ENCODE results near the gene LMAN1. TPM values are rescaled to one million over a fixed set of nuclear protein-coding genes. Genes with fewer than 3 reads are reported as not detected.

Gene LMAN1, protein sequence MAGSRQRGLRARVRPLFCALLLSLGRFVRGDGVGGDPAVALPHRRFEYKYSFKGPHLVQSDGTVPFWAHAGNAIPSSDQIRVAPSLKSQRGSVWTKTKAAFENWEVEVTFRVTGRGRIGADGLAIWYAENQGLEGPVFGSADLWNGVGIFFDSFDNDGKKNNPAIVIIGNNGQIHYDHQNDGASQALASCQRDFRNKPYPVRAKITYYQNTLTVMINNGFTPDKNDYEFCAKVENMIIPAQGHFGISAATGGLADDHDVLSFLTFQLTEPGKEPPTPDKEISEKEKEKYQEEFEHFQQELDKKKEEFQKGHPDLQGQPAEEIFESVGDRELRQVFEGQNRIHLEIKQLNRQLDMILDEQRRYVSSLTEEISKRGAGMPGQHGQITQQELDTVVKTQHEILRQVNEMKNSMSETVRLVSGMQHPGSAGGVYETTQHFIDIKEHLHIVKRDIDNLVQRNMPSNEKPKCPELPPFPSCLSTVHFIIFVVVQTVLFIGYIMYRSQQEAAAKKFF
- total RNA-seq = 78.2 and 92.0 TPM in 2 replicates

DNA sequence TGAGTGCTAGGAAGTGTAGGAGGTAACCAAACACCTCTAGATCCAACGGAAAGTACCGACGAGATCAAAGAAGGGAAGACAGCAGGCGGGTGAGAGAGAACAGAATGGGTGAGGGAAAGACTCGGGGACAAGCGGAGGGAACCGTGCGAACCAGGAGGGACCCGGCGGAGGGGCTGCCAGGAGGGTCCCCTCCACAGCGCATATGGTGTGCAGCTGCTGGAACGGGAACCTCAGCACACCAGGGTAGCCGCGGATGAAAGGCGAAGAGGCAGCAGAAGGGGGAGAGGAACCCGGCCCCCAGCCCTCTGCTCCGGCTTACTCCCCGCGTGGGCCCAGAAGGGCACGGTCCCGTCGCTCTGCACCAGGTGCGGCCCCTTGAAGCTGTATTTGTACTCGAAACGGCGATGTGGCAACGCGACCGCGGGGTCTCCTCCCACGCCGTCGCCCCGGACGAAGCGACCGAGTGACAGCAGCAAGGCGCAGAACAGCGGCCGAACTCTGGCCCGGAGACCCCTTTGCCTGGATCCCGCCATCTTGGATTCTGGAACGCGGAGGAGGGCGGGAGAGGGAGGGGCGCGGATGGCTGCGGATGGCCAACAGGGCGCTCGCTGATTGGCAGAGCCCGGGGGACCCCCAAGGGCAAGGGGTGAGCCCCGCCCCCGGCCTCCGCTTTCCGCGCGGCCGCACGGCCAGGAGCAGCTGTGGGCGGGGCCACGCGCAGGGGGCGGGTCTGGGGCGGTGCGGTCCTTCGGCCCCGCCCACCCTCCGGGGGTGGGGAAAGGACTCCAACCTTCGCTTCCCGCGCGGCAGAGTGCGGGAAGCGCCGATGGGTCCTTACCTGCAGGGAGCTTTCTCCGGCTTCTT lies at the start of gene LMAN1:
Gene LMAN1, minus strand, starts transcription at position 554 of the 864 bp plus-strand sequence. Its CDS starts 21 bp downstream, at position 533.
- DNase-seq (ENCODE audit: low read depth) = no peak
- peak within 1 kb of the TSS; percentile 96 for H3K4me3 ChIP-seq (ENCODE audit: low read depth, low read length)
- TF ChIP-seq, protein P1, sequence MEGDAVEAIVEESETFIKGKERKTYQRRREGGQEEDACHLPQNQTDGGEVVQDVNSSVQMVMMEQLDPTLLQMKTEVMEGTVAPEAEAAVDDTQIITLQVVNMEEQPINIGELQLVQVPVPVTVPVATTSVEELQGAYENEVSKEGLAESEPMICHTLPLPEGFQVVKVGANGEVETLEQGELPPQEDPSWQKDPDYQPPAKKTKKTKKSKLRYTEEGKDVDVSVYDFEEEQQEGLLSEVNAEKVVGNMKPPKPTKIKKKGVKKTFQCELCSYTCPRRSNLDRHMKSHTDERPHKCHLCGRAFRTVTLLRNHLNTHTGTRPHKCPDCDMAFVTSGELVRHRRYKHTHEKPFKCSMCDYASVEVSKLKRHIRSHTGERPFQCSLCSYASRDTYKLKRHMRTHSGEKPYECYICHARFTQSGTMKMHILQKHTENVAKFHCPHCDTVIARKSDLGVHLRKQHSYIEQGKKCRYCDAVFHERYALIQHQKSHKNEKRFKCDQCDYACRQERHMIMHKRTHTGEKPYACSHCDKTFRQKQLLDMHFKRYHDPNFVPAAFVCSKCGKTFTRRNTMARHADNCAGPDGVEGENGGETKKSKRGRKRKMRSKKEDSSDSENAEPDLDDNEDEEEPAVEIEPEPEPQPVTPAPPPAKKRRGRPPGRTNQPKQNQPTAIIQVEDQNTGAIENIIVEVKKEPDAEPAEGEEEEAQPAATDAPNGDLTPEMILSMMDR (conservative IDR thresholded peaks at IDR 0.05; ENCODE audit: low read depth, low read length) = no peak

DNA sequence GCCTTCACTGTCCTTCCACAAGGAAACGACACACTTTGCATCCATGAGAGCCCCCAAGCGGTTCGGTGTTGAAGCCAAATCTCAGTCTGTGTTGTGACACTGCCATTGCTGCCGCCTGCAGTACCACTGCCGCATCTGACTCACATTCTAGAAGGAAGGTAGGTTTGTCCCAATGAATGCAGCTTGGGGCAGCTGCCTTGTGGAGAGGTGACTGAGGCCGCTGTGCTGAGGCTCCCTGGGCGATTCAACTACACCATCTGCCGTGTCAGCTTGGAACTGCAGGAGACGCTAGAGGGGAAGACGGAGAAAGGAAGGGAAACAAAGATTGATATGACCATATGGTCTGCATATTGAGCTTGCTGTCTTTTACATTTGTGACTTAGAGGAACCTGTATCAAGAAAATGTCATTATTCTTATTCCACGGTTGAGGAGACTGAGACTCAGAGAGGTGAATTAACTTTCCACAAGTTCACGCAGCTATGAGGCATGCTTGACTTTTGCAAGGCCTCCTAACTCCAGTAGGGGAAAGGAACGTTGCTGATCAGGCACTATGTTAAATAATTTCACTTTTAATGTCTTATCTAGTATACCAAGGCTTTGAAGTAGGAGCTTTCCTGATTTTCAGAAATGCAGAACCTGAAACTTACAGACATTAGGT lies 43.5 kb upstream of the LMAN1 start:
- TF ChIP-seq, protein P1 (conservative IDR thresholded peaks at IDR 0.05; ENCODE audit: low read depth, low read length) = peak; percentile 99
- peak; percentile 43 for DNase-seq (ENCODE audit: low read depth)
- no peak overlapping the region for H3K4me3 ChIP-seq (ENCODE audit: low read depth, low read length)

DNA sequence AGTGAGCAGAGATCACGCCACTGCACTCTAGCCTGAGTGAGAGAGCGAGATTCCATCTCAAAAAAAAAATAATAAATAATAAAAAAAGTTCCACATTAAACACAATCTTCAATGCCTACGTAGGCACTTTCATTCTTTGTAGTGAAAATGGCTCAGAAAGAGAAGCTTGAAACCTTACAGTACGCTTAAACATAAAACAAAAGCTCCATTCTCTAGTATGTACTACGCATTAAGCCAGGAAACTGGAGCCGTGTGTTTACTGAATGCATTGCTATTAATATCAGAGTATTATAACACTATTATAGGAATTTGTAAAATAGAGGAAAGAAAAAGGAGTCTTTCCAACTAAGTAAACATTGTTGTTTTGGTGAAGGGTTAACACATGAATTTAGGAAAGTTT lies 41.3 kb upstream of the LMAN1 start:
- TF ChIP-seq, protein P1 (conservative IDR thresholded peaks at IDR 0.05; ENCODE audit: low read depth, low read length) = no peak
- DNase-seq (ENCODE audit: low read depth) = no peak
- no peak overlapping the region for H3K4me3 ChIP-seq (ENCODE audit: low read depth, low read length)

DNA sequence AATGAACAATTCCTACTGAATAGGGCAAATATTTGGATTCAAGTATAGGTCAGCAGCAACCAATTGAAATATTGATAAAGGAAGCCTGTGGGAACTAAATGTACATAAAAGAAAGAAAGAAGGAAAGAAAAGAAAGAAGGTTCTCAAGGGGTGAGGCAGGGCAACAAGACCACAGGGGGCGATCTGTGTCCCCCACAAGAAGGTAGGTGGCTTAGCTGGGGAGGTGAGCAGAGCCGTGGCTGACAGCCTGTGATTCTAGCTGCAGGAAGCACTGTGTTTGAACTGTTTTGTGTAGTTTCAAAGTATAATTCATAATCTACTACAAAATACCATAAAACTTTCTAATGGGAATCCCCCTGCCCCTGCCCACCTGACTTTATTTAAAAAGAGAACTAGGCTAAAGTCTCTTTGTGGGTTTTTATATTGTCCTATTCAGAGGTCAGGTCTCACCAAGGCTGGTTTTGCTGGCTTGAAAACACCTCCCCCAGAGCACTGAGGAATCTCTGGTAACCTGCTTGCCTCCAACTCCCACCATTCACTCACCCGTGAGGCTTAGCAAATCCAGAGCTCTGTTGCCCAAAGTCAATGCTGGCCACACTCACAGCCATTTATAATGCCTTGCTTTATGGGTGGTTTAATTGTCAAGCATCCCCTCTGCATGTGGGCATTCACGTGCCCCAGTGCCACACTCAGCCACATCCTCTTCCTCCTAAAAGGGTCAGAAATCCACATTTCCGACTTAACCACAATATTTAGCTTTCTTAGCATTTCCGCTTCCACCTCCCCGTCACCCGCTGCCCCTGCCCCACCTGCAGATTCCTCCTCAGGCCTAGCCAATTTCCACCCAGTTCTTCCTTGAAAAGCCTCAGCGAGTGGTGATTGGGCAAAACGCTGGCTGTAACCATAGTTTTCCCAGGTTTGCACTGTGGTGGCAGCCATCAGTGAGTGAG lies 36.4 kb upstream of the LMAN1 start:
- no peak for DNase-seq (ENCODE audit: low read depth)
- H3K4me3 ChIP-seq (ENCODE audit: low read depth, low read length) = no peak overlapping the region
- TF ChIP-seq, protein P1 (conservative IDR thresholded peaks at IDR 0.05; ENCODE audit: low read depth, low read length) = no peak

DNA sequence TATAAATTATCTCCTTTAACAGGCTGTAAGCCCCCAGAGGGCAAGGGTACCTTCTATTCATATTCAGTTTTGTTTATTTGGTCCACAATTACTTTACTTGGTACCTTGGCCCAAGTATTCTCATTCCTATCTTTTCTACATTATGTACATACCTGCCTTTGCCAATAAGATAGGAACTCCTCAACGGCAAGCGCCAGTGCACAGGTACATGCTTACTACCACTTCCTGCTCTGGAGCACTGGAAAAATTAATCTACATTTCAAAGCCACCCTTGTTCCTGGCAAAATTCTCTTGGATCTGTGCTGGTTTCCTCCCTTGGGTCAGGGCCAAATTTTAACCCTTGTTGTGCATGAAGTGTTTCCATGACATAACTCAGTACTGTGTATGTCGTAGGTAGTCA lies 34.3 kb upstream of the LMAN1 start:
- no peak overlapping the region for H3K4me3 ChIP-seq (ENCODE audit: low read depth, low read length)
- DNase-seq (ENCODE audit: low read depth) = no peak
- TF ChIP-seq, protein P1 (conservative IDR thresholded peaks at IDR 0.05; ENCODE audit: low read depth, low read length) = no peak

DNA sequence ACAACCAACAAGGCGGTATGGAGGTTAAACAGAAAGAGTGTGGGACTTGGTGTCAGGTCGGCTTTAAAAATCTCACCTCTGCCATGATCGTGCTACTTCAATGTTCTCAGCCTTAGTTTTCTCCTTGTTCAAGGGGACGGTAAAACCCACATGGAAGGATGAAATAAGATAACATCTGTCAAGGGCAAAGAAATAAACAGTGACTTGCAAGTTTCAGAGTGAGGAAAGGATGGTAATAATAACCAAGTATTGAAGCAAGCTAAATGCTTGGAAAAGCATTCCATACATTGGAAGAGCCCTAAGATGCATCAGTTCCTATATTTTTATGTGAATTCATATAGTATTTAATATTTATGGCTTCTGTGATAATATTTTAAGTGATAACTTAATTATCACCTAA lies 29.8 kb upstream of the LMAN1 start:
- H3K4me3 ChIP-seq (ENCODE audit: low read depth, low read length) = no peak overlapping the region
- TF ChIP-seq, protein P1 (conservative IDR thresholded peaks at IDR 0.05; ENCODE audit: low read depth, low read length) = no peak
- DNase-seq (ENCODE audit: low read depth) = no peak

Measured in epithelial cell of proximal tubule (primary cell).